Measurements from ENCODE around the gene TMEM139. TPM values are rescaled to one million over a fixed set of nuclear protein-coding genes. Genes with fewer than 3 reads are reported as not detected.

The TMEM139 gene
- total and polyA plus RNA-seq, 2 donors from 2014 or later = 36.7 to 108 TPM

DNA sequence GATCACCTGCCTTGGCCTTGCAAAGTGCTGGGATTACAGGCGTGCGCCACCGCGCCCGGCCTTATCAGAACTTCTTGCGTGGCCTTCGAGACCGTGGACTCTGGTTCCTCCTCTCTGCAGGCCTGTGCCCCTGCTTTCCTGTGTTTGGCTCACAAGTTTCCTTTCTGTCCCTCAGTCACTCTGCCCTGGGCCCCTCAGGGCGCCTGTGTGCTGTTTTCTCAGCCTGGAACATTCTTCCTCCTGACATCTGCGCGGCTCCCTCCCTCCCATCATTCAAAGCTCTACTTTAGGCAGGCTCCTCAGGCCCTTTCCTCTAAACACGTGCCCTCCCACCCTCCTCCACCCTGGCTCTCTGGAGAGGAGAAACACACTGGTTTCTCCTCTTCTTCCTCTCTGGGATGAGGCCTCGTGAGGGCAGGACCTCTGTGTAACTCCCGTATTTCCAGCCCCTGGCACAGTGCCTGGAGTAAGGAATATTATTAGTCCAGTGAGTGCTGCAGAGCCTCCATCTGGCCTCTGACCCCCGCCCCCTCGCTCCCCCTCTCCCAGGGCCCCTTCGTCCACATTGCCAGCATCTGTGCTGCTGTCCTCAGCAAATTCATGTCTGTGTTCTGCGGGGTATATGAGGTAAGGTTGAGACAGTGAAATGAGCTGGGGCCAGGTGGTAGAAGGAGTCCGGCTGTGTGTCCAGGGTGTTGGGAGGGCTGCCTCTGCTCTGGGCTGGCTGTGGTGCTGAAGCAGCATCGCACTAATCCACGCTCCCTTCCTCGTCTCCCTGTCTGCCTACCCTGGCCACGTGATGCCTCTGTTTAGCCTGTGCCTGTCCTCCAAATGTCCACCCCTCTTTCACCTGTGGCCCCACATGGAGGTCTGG, 38.2 kb downstream of the TMEM139 start:
- no peak overlapping the region for H3K4me3 ChIP-seq (ENCODE audit: low read length in 3 of 3)
- FAIRE-seq (no peak), DNase-seq (peak in 4 of 5 donors; percentile 32 to 65 (median 44))
- H3K27ac ChIP-seq (ENCODE audit: low read depth in 2 of 2, low read length in 2 of 2) = no peak overlapping the region
- H3K9me3 ChIP-seq (ENCODE audit: control insufficient read depth in 2 of 3, insufficient read depth in 1 of 3, low read length in 3 of 3) = no peaks in the 10 kb centered on the region
- H3K4me1 ChIP-seq (ENCODE audit: control insufficient read depth in 2 of 3, insufficient read depth in 2 of 3, low read depth in 1 of 3, low read length in 3 of 3) = peaks cover 0 to 2% (median 0%) of the 10 kb centered on the region in 3 donors
- intact Hi-C loops (cut with DNase I) = no loop called here
- H3K36me3 ChIP-seq (ENCODE audit: control insufficient read depth in 2 of 3, insufficient read depth in 3 of 3, low read length in 3 of 3) = no peaks in the 10 kb centered on the region
- no peaks in the 10 kb centered on the region for H3K27me3 ChIP-seq (ENCODE audit: control insufficient read depth, insufficient read depth, low read length)
- H3K9ac ChIP-seq (ENCODE audit: low read length in 3 of 3) = no peak overlapping the region
- TF ChIP-seq, protein P1, sequence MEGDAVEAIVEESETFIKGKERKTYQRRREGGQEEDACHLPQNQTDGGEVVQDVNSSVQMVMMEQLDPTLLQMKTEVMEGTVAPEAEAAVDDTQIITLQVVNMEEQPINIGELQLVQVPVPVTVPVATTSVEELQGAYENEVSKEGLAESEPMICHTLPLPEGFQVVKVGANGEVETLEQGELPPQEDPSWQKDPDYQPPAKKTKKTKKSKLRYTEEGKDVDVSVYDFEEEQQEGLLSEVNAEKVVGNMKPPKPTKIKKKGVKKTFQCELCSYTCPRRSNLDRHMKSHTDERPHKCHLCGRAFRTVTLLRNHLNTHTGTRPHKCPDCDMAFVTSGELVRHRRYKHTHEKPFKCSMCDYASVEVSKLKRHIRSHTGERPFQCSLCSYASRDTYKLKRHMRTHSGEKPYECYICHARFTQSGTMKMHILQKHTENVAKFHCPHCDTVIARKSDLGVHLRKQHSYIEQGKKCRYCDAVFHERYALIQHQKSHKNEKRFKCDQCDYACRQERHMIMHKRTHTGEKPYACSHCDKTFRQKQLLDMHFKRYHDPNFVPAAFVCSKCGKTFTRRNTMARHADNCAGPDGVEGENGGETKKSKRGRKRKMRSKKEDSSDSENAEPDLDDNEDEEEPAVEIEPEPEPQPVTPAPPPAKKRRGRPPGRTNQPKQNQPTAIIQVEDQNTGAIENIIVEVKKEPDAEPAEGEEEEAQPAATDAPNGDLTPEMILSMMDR (IDR thresholded peaks at IDR 0.05; ENCODE audit: borderline replicate concordance, extremely low read depth, insufficient read depth) = no peak

DNA sequence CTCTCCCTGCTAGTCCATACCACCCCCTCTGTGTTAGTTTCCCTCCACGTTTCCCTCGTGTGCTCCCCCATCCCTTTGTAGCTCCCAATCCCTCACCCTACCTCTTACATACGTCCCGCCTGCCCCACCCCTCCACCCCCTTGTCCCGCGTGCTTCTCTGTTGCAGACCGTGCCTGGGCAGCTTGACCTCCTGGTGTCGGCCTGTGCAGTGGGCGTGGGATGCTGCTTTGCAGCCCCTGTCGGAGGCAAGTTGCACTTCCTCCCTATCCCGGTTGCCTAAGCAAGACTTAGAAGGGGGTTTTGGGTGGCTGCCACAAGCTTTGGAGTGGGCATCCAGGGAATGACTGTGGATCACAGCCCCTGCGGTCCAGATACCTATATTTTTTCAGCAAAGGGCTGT, 38.9 kb downstream of the TMEM139 start:
- intact Hi-C loops (cut with DNase I) = no loop called here
- Histone ChIP-seq H3K4me3 (ENCODE audit: low read length in 3 of 3) (no peak overlapping the region), H3K27ac (ENCODE audit: low read depth in 2 of 2, low read length in 2 of 2) (no peak overlapping the region), H3K27me3 (ENCODE audit: control insufficient read depth, insufficient read depth, low read length) (no peaks in the 10 kb centered on the region), H3K9ac (ENCODE audit: low read length in 3 of 3) (no peak overlapping the region), H3K36me3 (ENCODE audit: control insufficient read depth in 2 of 3, insufficient read depth in 3 of 3, low read length in 3 of 3) (no peaks in the 10 kb centered on the region), H3K4me1 (ENCODE audit: control insufficient read depth in 2 of 3, insufficient read depth in 2 of 3, low read depth in 1 of 3, low read length in 3 of 3) (peaks cover 0 to 2% (median 0%) of the 10 kb centered on the region in 3 donors), H3K9me3 (ENCODE audit: control insufficient read depth in 2 of 3, insufficient read depth in 1 of 3, low read length in 3 of 3) (no peaks in the 10 kb centered on the region)
- DNase-seq (peak in 2 of 5 donors; percentile 27 to 48), FAIRE-seq (no peak)
- TF ChIP-seq, protein P1 (IDR thresholded peaks at IDR 0.05; ENCODE audit: borderline replicate concordance, extremely low read depth, insufficient read depth) = no peak

DNA sequence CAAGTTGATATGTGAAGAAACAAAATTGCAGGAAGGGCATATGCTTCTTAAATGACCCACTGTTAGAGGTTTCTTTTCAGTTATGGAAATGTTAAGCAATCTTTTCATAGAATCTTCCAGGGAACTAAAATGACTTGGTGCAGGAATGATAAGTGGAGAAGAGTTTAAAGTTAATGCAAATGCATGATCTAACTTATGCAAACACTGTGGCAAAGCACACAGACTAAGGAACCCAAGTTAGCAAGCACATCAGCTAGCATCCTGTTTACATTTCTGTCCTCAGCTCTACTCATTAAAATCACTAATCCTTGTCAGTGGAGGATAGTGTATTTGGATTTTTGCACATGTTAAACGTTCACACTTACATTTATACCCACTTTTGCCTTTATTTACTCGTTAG, 40.5 kb downstream of the TMEM139 start:
- FAIRE-seq = no peak
- Histone ChIP-seq H3K36me3 (ENCODE audit: control insufficient read depth in 2 of 3, insufficient read depth in 3 of 3, low read length in 3 of 3) (no peaks in the 10 kb centered on the region), H3K4me1 (ENCODE audit: control insufficient read depth in 2 of 3, insufficient read depth in 2 of 3, low read depth in 1 of 3, low read length in 3 of 3) (peaks cover 0 to 2% (median 0%) of the 10 kb centered on the region in 3 donors), H3K4me3 (ENCODE audit: low read length in 3 of 3) (no peak overlapping the region), H3K9me3 (ENCODE audit: control insufficient read depth in 2 of 3, insufficient read depth in 1 of 3, low read length in 3 of 3) (no peaks in the 10 kb centered on the region), H3K27ac (ENCODE audit: low read depth in 2 of 2, low read length in 2 of 2) (no peak overlapping the region), H3K27me3 (ENCODE audit: control insufficient read depth, insufficient read depth, low read length) (no peaks in the 10 kb centered on the region), H3K9ac (ENCODE audit: low read length in 3 of 3) (no peak overlapping the region)
- DNase-seq = no peak
- TF ChIP-seq, protein P1 (IDR thresholded peaks at IDR 0.05; ENCODE audit: borderline replicate concordance, extremely low read depth, insufficient read depth) = no peak
- intact Hi-C loops (cut with DNase I) = no loop called here

Measured in kidney (tissue), 14 donors.